ENCODE data around the gene C3orf80. TPM values are rescaled to one million over a fixed set of nuclear protein-coding genes. Genes with fewer than 3 reads are reported as not detected.

The C3orf80 gene
- total RNA-seq = under 0.01 and 0.07 TPM in 2 replicates

GRCh38 chr3:160225176-160226025 lies at the start of gene C3orf80:
TSS of gene C3orf80 (plus strand) at chr3:160225422. CDS start at chr3:160225636, 214 bp downstream.

Other genes with a start within 250 kb of the C3orf80 start
- 0.43 and 0.68 TPM in 2 replicates for gene IL12A, start 236.6 kb upstream of the C3orf80 start, total RNA-seq
- gene IFT80, start 173.8 kb downstream of the C3orf80 start, total RNA-seq = 16.7 and 22.9 TPM in 2 replicates
- 17.4 and 18.2 TPM in 2 replicates for gene SMC4, start 174.2 kb downstream of the C3orf80 start, total RNA-seq
- gene TRIM59, start 224.4 kb downstream of the C3orf80 start, total RNA-seq = 5.7 and 8.5 TPM in 2 replicates